Brain pericyte (primary cell): Measurements from ENCODE around the gene CHST13.
"Not testable (repeated sequence)": the region's sequence is repeated elsewhere in the genome, so short reads cannot be mapped to it uniquely, and the experiment has no call there.

Source experiments
- DNase-seq: peaks from one replicate; pipeline ENCODE4 v3.0.0-alpha.2; 2012; ENCODE audit warnings: low read depth, low spot score

Gene CHST13

GRCh38 chr3:126525091-126525852 is 1.3 kb downstream of the CHST13 start:
- DNase-seq: no peak

DNA sequence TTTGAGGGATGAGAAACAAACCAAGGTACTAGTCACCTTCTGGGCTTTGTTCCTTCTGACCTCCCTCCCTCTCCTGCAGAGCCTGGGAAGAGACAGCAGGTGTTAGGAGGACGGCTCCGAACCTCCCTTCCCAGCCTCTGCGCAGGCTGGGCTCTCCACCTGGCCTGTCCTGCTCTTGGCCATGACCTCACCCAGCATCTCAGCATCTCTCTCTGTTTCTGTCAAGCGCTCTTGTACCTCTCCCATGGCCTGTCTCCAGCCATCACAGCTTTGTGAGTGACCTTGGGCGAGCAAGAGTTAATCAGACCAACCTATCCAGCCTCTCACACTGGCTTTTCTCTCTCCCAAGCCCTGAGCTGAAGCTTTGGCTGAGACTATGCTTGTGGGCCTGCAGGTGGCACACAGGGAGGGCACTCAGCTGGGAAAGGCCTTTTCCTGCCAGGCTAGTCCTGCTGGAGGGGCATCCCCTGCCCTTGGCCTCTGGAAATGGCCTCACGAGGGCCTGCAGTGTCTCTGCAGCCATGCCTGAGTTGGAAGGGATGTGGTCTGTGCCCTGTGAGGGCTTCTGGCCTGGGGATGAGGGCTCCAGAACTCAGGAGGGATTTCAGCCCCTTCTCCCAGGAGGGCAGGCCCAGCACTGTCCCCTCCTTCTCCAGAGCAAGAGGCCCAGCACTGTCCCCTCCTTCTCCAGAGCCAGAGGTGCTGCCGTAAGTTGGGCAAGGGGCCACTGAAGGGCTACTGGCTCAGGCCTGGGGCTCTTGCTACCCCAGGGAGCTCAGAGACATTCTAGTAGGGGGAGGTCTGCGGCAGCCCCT is 2.1 kb downstream of the CHST13 start:
- DNase-seq: no peak

- DNase-seq: no peak
These were observed 2.7 kb downstream of the CHST13 start for GRCh38 chr3:126526668-126527005.

DNA sequence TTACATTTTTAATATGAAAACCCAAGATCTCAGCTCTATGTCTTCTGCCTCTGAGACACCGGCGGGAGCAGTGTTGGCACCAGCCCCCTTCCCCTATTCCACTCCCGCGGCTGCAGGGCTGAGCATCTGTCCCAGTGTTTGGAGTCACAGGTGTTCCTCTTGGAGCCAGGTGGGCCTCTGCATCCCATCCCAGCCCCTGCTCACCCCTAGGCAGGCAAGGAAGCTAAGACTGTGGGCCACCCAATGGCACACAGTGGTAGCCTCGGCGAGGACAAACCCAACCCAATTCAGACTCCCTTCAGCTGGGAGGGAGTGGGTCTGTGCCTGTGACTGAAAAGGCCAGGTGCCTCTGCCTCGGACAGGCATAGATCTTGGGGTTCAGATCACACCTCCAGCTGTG is 3.1 kb downstream of the CHST13 start:
- no peak for DNase-seq

GRCh38 chr3:126527455-126528211 is 3.7 kb downstream of the CHST13 start:
- no peak for DNase-seq

- no peak for DNase-seq
These were observed 4.5 kb downstream of the CHST13 start for GRCh38 chr3:126528419-126528799.

DNA sequence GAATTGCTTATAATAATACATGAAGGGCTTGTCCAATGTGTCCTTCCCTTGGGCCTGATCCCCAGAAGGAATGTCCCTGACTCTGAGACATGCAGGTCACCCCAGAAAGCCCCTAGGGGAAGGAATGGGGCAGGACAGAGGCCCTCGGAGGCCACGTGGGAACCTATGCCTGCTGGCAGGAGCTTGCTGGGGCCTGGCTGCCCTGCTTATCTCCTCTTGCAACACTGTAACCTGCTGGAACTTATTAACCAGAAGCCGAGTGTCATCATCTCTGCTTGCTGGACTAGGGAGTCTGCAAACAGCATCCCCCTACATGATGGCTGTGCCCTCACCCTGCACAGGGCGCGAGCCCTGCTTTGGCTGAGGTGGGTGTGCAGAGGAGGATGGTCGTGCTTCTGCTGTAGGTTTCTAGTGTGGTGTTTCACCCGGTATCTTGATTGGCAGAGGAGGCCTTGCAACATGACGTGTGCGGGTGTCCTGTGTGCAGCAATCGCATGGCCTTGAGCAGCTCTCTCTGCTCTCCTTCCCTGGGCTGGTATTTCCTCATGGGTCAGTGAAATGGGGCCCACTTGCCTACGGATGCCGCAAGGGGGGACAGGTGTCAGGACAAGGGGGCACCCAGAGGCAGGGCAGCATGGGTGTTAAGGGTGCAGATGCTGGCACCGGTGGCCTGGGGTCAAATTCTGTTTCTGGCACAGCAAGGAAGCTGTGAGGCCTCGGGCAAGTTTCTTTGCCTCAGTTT is 5.0 kb downstream of the CHST13 start:
- DNase-seq: no peak

DNA sequence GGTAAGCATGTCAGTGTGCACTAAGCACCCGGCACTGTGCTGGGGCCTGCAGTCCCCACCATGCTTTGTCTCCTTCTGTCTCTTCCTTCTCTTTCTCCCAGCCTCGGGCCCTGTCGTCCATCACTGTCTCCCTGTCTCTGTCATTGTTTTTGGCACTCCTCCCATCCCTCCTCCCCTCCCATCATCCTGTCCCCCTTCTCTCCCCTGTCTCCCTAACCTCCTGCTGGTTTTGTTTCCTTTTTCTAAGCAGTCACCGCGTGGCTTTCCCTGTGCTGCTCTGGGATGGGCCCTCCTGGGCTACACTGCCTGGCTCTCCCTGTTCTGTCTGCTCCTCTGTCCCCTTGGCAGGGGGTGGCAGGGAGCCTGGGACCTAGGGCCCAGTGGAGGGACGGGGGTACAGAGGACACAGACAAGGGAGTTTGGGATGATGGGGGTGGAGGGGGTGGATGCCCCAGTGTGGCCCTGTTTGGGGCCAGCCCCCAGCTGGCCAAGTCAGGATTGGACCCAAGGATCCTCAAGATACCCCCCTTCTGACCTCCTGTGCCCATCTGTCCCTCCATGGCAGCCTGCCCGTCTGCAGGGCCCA is 5.7 kb downstream of the CHST13 start:
- DNase-seq: no peak

- no peak for DNase-seq
These were observed 6.5 kb downstream of the CHST13 start for GRCh38 chr3:126530171-126531050.

DNA sequence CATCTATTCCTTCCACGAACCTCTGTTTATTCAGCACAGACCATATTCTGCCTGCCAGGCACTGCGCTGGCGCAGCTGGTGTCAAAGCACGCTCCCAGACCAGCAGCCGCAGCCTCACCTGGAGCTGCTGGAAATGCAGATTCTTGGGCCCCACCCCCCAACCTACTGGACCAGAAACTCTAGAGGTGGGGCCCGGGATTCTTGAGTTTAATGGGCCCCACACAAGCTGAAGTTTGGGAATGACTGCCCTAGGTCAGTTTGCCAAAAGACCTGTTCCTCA is 7.0 kb downstream of the CHST13 start:
- no peak for DNase-seq

- no peak for DNase-seq
These were observed 9.6 kb downstream of the CHST13 start for GRCh38 chr3:126533506-126533905.

GRCh38 chr3:126534716-126535115 is 10.8 kb downstream of the CHST13 start:
- not testable (repeated sequence) for DNase-seq

DNA sequence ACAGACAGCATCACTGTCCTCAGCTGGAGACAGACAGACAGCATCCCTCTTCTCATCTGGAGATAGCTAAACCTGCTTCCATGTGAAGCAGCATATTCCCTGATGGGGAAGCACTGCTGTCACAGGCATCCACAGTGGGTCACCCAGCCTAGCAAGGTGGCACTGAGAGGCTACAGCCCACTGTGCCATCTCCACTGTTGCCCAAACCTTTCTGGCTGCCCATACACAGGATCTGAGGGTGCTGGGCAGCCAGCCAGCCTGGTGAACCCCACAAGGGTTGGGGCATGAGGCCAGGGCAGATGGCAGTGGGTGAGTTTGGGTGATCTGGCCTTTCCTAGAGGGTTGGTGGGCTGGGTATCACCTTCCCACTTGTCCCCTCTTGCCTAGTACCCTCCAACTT is 11.7 kb downstream of the CHST13 start:
- DNase-seq: no peak

DNA sequence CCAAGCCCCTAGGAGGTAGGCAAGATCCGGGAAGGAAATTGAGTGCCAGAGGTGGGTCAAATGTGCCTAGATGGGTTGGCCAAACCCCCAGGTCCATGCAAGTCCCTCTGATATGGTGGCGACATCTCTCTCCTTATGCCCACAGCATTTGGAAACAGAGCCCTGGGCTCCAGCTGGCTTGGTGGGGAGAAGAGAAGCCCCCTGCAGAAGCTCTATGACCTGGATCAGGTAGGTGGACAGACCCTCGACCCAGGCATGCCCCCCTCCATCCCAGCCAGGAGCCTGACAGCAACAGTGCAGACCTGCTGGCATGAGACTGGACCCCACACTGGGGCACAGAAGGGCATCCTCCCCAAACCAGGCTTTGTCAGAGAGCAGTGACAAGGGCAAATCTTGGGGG is 12.2 kb downstream of the CHST13 start:
- DNase-seq: no peak

DNA sequence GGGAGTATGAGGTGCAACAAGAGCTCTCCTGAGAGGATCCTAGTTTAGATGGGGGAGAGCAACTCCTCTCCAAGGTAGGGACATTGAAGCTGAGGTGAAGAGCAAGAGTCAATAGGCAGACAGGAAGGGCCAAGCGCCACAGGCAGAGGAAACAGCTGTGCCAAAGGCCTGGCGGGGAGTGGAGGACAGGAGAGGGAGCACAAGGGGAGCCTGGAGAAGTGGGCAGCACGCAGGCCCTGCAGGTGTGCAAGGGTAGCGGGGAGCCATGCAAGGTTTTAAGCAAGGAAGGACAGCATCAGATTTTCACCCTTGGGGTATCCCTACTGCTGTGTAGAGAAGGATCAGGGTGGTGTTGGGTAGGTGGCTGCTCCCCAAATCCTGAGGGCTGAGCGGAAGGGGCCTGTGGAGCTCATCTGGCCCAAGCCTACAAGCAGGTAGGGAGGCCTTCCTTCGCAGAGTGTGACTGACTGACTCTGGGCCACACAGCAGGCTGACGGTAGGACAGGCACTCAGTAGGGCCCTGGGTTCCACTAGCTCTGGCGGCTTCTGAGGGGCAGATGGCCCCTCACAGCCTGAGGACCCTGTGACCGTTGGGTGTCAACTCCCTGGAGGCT is 13.3 kb downstream of the CHST13 start:
- DNase-seq: no peak

- no peak for DNase-seq
These were observed 13.9 kb downstream of the CHST13 start for GRCh38 chr3:126537730-126538281.

DNA sequence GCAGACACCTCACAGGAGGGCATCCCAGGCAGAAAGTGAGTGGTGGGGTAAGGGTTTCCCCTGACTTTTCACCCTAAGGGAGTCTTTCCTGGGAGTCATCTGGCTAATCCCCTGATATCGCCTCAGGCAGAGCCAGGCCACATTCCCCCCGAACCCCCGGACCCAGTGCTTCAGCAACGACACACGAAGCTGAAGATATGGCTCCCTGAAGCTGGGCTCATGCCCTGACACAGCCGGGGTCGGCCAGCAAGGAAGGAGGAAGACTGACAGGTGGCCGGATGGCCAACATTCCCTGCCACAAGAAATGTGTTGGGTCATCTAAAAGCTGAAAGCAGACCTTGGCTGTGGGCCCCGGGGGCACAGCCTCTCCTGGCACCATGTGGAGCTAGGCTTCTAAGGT is 14.4 kb downstream of the CHST13 start:
- DNase-seq: no peak

DNA sequence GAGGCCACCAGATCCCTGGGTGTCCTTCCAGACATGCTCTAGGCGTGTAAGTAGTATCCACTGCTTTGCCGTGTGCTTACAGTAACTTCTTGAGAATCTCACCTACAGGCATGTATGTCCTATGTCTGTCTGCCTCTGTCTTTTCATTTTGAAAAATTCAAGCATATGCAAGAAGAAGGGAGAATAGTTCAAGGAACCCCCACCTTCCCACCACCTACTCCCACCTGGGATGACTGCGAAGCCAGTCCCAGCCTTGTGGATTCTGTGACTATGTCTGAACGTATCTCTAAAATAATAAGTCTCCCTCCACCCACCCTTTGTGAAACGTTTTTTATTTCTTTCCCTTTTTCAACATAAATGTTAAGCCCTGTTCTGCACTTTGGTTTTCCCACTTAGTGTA is 15.0 kb downstream of the CHST13 start:
- no peak for DNase-seq

- no peak for DNase-seq
These were observed 15.7 kb downstream of the CHST13 start for GRCh38 chr3:126539558-126540250.
